DMS53 treated with DMSO at 0.1 percent for 48 hours (cell line): ENCODE data around the gene FKBP5.
"Not testable (repeated sequence)": the region's sequence is repeated elsewhere in the genome, so short reads cannot be mapped to it uniquely, and the experiment has no call there.

ENCODE experiments used
- DNase-seq: peaks from one replicate; lab custom pipeline; 2025; ENCODE audit not compliant: unreplicated experiment; lab: John Stamatoyannopoulos, UW

FKBP5 gene

DNA sequence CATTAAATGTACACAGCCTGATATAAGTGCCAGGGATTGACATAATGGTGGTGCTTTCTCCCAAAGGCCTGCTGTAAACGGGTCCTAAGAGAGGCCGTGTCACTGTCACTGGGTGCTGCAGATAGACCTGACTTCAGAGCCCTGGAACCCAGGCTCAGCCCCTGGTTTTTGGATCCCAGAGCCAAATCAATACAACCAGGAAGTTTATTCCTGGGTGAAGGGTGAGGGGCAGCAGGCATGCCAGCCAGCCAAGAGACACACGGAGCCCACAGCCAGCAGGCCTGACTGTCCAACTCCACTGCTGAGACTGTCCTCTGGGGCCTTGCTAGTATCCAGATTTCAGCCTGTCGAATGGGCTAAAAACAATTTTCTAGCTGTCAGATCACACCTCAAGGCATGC is 35.3 kb upstream of the FKBP5 start:
- no peak for DNase-seq

DNA sequence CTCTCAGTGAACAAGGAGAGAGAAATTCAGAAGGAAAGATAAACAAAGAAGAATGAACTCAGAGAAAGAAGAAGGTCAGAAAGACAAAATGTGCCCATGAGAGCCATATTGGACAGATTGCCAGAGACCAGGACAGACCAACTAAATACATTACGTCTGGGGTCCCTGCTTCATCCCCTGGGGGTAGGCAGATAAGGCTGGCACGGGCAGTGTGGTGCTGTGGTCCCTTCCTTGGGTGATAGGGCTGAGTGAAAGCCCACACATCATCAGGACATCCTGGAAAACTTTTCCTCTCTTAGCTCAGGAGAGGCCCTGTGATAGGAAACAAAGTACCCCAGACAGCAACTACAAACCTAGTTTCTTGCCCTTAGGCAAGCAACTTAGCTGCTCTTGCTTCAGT is 34.9 kb upstream of the FKBP5 start:
- DNase-seq, result no peak

DNA sequence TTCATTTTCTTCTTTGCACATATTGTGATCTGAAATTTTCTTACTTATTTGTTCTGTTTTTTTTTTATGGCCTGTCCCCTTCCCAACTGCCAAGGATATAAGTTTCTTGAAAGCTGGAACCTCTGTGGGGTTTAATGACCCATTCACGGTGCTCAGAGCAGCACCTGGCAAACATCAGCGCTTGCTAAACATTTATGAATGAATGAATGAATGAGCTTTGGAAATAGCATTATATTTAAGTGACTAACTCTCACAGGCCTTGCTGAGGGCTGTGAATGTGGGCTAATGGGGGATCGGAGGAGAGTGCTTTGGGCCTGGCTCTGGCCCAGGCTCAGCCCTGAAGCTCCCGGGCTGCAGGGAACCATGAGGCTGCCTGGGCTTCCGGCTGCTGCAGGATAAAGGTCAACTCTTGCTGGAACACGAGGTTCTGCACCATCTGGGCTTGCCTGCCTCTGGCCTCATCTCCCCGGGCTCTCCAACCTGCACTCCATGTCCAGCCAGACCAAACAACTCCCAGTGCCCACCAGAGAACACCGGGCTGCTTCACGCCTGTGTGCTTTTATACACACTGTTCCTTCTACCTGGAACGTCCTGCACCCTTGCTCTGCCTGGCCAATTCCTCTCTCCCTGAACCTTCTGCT is 33.5 kb upstream of the FKBP5 start:
- no peak for DNase-seq

DNA sequence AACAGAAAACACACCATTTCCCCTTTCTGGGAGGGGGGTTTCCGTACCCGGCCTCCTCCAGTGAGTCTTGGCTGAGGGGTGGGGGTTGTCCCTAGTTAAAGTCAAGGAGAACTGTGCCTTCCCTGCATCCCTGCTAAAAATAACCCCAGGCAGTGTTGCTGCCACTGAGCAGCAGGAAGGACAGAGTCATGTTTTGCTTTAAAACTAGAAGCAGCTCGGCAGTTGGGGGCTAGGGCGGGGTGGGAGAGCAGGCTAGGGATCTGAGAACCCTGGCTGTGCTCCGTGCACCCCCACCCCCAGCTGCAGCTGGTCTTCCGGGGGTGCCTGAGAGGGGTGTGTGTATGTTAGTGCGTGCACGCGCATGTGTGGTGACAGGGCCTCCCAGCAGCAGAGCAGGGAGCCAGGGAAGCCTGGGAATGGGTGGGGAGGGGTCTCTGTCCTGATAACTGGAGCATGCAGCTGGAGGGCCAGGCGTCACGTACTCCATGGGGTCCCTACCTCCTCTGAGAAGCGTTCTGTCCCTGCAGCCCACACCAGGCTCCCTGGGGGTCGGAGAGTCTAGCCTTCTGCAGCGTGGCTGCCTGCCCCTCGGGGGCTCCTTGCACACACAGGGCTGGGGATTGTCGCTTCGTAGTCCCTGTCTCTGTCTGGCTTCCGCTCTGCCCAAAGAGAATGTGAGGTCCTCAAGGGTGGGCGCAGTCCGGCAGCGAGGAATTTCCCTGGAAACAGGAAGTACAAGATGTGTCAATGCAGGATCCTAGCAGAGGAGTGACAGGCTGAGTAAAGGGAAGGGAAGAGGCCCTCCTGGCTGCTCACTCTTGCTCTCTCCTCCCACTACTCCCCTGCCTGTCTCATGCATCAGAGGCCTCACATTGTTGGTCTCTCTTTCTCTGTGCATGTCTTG is 31.4 kb upstream of the FKBP5 start:
- no peak for DNase-seq

DNA sequence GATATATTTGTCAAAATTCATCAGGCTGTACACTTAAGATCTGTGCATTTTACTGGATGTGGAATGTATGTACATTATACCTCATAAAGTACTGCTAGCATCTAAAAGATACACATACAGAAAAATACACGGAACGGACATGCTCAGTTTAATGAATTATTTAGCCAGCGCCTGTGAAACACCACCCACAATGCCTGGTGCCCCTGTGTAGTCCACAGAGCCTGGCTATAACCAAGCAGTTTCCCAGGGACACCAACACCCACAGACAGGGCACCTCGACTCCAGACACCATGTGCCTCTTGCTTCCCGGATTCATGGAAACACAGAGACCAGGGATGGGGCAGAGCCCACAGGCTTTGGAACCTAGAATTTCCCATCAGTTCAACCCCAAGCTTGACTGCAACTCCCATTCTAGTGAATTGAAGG is 30.7 kb upstream of the FKBP5 start:
- DNase-seq, result no peak

DNA sequence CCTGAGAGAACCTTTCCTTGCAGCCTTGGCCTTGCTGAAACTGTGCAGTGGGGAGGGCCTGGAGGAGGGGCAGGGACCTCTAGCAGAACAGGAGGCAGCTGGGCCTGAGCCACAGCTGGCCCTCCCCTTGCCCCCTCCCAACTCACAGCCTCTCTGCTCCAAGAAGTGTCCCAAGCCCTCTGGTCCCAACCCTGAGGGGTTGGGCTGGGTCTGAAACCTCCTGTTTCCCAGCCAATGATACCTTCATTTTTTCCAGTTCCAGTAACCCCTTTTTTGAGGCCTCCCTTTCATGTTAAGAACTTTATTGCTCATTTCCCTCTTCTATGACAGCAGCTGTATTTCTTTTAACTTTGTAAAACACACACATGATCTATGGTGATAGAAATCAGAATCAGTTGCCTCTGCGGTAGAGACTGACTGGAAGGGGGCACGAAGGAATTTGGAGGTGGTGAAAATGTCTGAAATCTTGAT is 30.2 kb upstream of the FKBP5 start:
- DNase-seq, result no peak

DNA sequence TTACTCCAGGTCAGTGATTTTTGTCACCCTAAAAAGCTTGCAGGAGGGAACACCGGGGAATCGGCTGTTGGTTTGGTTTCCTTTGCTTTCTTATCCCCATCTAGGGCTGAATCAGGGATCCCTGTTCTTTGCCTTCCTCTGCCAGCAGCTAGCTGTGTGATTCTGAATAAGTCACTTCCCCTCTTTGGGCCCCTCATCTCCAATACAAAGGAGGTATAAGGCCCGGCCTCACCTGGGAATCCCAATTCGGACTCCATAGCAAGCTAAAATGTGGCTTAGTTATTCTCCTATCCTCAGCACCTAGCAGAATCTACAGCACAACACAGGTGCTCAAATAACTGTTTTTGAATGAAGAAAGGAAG is 29.6 kb upstream of the FKBP5 start:
- no peak for DNase-seq

DNA sequence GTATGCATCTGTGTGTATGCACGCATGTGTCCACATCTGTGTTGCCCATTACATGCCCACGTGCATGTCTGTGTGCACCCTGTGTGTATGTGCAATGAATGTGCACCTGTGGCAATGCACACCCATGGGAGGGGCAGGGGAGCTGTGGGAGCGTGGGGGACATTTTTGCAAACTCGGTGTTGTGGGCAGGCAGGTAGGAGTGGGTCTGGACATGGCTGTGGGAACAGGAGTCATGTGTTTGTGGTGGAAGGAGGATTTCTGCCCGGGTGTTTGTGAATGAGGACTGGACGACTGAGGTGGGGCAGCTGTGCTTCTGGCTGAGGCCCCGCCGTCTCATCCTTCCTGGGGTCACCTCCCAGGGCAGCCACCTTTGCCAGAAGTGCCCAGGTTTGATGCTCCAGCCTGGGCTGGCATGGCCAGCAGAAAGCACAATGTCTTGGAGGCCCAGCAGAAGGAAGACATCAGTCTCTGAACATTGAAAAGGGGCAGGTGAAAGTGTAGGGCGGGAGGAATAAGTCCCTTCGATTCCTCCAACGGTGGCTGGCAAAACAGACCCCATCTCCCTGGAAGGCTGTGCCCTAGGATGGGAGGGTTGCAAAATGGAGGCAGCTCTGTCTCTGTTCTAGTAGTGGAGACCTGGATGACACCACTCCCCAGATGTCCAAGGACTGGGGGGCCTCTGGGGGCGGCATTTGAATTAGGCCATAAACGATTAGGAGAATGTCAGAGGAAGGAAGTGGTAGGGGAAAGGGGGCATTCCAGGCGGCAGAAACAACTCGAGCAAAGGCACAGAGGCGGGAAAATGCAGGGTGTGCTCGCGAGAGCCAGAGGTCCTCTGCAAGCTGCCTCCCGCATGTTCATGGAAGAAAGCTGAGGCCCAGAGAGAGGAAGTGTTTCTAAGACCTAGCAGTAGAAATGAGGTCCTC is 29.0 kb upstream of the FKBP5 start:
- no peak for DNase-seq

DNA sequence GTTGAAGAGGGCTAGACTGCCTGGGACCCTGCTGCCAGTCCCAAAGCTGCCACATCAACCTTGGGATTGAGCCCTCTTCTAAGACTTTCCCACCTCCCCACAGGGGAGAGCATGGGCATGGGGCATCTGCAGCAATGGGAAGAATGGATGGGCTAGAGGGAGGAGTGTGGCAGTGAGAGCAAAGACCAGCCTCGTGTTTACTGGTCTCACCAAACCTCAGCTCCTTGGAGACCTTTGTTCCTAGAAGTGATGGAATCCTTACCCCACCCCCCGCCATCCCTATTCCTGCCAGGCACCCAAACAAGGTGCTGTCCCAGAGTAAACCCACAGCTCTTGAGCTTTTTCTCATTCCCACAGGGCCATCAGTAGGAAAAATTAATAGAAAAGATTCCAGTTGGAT is 28.1 kb upstream of the FKBP5 start:
- DNase-seq, result no peak

DNA sequence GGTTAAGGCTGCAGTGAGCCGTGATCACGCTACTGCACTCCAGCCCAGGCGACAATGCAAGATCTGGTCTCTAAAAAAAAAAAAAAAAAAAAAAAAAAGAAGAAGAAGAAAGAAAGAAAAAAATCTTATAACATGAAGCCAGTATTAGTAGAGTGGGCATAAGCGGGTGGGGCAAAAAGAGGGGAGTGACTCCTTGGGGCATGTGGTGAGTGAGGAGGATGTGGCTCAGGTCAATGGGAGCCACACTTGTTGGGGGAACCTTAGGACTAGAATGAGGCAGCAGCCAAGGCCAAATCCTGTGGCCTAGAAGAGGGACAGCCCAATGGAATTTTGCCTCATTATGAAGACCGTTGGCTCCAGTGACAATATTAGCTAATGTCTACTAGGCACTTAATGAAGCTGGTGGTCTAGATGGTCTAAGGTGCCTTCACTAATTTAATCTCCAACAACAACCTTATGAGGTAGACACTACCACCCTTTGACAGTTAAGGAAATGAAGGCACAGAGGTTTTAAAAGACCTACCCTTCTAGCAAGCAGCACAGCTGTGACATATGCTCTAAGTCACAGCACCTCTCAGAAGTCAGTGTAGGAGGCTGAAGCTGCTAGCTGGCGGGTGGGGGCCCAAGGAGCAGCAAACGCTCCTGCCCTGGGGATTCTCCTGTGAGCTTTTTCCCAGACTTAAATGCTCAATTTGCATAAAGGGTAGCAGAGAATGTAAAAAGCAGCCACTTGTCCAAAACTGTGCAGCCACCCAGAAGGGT is 24.5 kb upstream of the FKBP5 start:
- DNase-seq, result no peak

DNA sequence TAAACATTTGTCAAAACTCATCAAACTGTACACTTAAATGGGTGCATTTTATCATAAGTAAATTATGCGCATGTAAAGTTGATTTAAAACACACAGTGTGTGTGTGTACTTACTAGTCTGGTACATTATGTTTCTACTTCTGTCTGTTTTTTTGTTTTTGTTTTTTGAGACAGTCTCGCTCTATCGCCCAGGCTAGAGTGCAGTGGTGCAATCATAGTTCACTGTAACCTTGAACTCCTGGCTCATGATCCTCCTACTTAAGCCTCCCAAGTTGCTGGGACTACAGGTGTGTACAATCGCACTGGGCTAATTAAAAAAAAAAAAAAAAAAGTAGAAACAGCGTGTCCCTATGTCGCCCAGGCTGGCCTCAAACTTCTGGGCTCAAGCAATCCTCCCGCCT is 23.0 kb upstream of the FKBP5 start:
- no peak for DNase-seq

DNA sequence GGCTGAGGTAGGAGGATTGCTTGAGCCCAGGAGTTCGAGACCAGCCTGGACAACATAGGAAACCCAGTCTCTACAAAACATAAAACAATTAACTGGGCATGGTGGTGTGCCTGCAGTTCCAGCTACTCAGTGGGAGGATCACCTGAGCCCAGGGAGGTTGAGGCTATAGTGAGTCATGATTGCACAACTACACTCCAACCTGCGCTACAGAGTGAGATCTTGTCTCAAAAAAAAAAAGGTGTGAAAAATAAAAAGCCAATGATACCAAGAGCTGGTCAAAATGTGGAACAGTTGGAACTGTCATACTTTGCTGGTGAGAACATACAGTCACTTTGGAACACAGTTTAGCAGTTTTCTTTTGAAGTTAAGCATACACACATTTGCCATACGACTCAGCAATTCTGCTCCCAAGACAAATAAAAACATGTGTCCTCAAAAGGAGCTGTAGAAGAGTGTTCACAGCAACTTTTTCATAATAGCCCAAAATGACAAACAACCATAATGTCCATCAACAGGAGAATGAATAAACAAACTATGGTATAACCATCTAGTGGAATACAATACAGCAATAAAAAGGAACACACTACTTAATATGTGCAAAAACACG is 21.6 kb upstream of the FKBP5 start:
- DNase-seq, result no peak

DNA sequence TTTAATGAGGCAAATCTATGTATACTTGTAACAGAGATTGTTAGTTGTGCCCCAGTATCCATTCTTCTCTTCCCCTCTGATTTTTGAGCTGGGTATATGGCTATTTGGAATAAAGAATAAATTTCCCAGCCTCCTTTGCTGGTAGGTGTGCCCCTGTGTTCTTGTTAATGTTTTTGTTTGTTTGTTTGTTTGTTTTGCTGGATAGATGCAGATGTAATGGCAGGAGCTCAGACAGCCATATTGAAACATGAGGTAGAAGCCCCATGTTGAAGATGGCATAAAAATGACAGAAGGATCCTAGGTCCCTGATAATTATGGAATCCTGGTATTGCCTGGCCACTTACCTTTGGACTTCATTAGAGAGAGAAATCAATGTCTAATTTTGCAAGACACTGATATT is 19.9 kb upstream of the FKBP5 start:
- no peak for DNase-seq

DNA sequence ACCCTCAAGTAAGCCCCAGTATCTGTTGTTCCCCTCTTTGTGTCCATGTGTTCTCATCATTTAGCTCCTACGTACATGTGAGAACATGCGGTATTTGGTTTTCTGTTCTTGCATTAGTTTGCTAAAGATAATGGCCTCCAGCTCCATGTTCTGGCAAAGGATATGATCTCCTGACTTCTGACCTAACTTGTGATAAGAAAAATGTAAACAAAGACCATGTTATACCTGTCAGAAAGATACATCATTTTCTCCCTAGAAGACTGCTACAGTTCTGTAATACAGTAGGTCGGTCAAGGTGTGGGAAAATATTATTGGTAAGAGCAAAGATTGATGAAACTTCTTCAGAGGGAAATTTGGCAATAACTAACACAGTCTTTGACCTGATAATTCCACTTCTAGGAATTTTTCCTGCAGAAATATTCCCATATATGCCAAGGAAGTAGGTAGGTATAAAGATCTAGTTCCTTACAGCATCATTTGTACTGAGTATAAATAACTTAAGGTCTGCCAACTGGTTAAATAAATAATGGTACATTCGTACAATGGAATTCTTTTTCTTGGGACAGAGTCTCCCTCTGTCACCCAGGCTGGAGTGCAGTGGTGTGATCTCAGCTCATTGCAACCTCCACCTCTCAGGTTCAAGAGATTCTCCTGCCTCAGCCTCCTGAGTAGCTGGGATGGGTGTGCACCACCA is 19.1 kb upstream of the FKBP5 start:
- DNase-seq, result no peak

DNA sequence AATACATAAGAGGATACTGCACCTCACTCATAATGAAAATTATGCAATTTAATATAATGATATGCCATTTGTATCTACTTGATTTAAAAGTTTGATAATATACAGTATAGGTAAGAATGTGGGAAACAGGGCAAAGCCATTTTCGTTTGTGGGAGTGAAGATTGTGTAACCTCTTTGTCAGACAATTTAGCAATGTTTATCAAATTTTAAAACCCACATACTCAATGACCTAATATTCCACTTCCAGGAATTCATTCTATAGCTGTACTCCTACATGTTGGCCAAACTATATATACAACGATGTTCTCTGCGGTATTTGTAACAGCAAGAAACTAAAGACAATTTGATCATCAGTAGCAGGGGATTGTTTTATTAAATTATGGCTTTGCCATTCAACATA is 17.8 kb upstream of the FKBP5 start:
- DNase-seq, result no peak

DNA sequence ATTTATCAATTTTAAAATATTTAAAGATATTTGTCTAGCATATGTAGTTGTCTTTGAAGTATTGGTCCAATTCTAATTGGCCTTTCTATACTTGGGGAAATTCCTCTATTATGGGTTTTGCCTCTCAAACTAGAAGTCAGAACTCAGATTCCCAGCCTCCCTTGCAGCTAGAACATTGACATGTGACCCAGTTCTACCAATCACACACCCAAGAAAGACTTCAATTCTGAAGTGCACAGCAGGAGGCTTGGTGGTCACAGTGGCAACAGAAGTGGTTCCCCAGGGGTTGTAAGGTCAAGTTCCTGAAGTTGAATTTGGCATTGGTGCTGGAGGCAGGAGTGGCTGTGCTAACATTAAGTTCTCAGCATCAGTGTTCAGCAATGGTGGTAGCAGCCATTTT is 14.8 kb upstream of the FKBP5 start:
- no peak for DNase-seq

DNA sequence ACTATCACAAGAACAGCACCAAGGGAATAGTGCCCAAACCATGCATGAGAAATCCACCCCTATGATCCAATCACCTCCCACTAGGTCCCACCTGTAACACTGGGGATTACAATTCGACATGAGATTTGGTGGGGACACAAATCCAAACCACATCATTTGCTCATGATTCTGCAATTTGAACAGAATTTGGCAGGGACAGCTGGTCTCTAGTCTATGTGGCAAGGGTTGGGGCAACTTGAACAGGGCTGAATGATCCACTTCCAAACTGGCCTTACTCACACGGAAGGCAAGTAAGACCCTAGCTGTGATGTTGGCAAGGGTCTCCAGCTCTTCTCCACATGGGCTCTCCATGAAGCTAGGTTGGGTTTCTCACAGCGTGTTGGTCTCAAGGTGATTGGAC is 10.1 kb upstream of the FKBP5 start:
- DNase-seq, result no peak

DNA sequence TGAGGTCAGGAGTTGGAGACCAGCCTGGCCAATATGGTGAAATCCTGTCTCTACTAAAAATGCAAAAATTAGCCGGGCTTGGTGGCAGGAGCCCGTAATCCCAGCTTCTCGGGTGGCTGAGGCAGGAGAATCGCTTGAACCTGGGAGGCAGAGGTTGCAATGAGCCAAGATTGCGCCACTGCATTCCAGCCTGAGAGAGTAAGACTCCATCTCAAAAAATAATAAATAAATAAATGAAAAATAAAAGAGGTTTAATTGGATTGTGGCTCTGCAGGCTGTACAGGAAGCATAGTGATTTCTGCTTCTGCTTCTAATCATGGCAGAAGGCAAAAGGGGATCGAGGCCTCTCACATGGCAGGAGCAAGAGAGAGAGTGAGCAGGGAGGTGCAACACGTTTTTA is 9.7 kb upstream of the FKBP5 start:
- DNase-seq, result not testable (repeated sequence)

DNA sequence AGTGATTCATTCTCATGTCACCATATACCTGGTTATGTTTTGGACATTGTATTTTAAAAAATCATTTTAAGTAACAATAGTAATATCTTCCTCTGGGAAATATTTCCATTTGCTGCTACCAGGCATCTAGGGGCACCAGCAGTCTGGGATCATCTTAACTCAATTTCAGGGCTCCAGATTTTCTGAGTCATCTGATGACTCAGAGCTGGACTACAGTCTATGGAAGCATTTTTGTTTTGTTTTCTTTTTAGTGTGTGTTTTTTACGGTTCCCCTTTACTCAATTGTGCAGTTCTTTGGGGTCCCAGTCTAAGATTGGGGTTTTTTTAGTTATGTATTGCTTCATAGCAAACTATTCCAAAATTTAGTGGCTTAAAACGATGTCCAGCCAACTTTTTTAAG is 5.7 kb upstream of the FKBP5 start:
- no peak for DNase-seq
